M059J (cell line): ENCODE measurements around the gene RPLP2. TPM values are rescaled to one million over a fixed set of nuclear protein-coding genes. Genes with fewer than 3 reads are reported as not detected.

Experiments used
- DNase-seq: peaks from one replicate; pipeline ENCODE4 v3.0.0-alpha.2; 2012; ENCODE audit warnings: low read depth
- total RNA-seq: library from RNA; depleted of rRNA; stranded (reverse); fragments of >200 nt; shearing (Covaris generic); gene quantifications from 2 replicates; pipeline ENCODE4 v1.2.3, GENCODE V29; 2014

Gene RPLP2
- total RNA-seq, 1 experiment from 2014 or later: 877 TPM

- DNase-seq: no peak
Observed at GRCh38 chr11:836274-836673, 26.5 kb downstream of the RPLP2 start.

DNA sequence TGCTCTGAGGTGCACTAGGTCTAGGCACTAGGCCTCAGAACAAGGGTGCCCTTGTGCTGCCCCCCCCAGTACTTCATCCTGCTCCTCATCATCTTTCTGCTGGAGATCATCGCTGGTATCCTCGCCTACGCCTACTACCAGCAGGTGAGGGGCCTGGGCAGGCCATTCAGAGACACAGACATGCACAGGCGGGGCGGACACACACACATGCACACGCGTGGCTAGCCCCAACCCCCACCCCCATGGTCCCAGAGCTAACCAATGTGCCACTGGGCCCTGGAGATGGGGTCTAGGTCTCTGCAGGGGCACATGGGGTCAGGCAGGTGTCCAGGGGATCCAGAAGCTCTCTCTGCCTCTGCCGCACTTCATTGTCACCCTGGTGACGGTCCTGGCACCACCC, 26.9 kb downstream of the RPLP2 start:
- no peak for DNase-seq

DNA sequence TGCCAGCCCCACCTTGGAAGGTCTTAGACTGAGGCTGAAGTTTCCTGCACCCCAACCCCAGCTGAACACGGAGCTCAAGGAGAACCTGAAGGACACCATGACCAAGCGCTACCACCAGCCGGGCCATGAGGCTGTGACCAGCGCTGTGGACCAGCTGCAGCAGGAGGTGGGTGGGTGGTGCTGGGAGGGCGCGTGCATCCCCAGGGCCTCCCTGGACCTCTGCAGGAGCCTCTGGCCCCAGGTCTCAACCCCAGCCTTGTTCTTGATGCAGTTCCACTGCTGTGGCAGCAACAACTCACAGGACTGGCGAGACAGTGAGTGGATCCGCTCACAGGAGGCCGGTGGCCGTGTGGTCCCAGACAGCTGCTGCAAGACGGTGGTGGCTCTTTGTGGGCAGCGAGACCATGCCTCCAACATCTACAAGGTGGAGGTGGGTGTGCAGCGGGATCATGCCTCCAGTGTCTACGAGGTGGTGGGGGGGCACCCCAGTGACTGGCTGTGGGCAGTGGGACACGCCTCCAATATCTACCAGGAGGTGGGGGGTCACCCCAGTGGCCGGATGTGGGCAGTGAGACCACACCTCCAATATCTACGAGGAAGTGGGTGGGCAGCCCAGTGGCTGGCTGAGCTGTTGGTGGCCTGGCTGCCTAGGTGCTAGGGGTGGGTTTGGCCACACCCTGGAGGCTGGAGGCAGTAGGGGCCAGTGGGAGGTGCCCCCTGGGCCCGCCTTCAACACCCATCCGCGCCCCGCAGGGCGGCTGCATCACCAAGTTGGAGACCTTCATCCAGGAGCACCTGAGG, 27.6 kb downstream of the RPLP2 start:
- no peak for DNase-seq

DNA sequence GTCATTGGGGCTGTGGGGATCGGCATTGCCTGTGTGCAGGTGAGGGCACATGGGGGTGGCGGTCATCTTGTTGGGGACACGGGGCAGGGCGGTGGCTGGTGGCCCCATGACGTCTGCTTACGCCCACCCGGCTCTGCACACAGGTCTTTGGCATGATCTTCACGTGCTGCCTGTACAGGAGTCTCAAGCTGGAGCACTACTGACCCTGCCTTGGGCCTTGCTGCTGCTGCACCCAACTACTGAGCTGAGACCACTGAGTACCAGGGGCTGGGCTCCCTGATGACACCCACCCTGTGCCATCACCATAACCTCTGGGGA, 28.2 kb downstream of the RPLP2 start:
- DNase-seq: no peak

DNA sequence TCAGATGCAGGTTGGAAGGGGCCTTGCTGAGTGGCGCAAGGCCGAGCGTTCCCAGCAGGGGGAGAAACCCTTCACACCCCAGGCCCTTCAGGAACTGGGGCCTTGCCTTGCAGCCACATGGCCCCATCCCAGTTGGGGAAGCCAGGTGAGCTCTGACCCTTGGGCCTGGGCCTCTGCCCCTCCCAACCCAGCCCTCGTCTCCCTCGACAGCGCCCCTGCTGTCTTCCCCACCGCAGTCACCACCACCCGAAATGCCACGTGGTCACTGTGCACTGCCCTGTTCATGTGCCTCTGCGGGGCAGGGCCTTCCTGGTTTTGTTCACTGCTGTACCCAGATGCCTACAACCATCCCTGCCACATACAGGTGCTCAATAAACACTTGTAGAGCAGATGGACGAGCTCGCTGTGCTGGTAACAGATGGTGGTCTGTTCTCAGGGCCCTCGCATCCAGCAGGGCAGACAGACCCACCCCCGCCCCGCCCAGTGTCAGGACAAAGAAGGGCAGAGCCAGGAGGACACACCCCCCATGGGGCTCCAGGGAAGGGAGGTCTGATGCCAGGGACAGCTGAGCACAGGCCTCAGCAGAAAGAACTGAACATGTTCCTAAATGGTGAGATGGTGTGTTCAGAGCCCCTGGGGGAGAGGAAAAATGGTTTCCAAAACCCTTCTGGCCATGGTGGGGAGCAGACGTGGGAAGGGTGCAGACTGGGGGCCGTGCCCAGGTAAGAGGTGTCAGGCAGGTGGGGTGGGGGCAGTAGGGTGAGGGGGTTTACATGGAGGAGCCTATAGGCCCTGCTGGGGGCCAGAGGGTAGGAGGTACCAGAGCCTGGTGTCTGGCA, 28.9 kb downstream of the RPLP2 start:
- DNase-seq: no peak

DNA sequence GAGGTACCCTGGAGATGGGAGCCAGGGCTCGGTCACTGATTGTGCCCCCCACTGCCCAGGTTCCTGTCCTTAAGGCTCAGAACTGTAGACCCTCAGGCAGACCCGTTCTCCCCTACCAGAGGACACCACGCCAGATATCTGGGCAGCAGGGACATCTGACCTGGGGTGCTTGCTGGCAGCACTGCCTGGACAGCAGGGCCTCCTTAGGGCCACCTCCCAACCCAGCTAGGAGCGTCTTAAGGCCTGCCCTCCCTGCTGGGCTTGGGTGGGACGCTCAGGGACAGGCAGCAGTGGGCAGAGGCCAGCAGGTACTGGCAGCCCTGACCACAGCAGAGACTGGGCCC, 29.5 kb downstream of the RPLP2 start:
- DNase-seq: no peak

- no peak for DNase-seq
Observed at GRCh38 chr11:839875-840617, 30.3 kb downstream of the RPLP2 start.

- no peak for DNase-seq
Observed at GRCh38 chr11:841981-842369, 32.2 kb downstream of the RPLP2 start.

DNA sequence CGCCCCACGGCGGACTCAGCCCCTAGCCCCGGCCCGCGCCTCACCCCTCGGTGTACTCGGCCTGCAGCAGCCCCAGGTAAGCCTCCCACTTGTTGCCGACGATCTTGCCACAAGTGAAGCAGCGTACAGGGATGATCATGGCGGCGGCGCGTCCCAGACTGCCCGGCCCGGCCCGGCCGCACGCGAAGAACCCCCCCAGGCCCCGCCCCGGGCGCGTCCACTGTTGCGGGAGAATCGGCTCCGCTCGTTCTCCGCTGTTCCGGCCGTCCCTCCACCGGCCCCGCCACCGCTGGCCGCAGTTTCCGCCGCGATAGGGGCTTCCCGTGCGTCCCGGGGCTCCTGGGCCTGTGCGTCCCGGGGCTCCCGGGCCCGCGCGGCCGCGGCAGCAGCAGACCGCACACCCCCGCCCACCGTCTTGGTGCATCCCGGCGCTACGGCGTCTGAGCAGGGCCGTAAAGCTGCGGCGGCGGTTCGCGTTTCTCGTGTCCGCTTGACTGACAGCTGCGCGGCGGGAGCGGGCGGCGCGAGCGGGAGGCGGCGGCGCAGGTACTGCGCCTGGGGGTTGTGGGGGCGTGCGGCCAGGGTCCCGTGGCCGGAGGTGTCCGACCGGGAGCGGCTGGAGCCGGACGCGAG, 32.7 kb downstream of the RPLP2 start, which contains the start of the genes POLR2L and TSPAN4:
POLR2L (minus strand) TSS at position 160 of the 633 bp plus-strand sequence; CDS start at position 139, 21 bp downstream.
TSPAN4 (plus strand) TSS at position 483 of the 633 bp plus-strand sequence. CDS start 7,453 bp downstream, outside the sequence.
- peak; percentile 84 for DNase-seq

DNA sequence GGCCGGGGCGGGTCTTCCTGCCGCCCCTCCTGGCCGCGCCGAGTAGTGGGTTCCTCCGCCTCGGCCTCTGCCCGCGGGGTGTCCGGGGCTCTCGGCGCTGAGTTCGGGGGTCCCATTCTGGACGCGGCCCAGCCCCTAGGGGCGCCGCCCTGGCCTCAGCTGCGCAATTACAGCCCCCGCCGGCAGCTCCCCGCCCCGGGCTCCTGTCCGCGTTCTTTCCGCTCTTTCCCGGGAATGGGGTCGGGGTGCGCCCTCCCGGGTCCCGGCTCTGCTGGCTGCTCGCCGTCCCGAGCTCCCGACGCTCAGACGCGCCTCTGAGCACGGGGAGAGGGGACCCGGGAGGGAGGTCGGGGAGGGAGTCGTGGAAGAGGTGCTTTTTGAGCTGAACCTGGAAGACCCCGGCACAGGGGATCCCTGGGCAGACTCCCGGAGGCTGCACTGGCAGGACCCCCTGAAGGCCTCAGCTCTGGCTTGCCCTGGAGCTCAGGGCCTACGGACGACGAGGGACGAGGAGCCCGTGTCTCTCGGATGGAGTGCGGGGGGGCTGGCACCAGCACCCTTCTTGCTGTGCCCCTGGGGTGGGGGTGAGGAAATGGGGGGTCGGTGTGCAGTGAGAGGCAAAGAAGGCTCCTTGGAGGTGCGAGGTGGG, 33.4 kb downstream of the RPLP2 start:
- DNase-seq: no peak

DNA sequence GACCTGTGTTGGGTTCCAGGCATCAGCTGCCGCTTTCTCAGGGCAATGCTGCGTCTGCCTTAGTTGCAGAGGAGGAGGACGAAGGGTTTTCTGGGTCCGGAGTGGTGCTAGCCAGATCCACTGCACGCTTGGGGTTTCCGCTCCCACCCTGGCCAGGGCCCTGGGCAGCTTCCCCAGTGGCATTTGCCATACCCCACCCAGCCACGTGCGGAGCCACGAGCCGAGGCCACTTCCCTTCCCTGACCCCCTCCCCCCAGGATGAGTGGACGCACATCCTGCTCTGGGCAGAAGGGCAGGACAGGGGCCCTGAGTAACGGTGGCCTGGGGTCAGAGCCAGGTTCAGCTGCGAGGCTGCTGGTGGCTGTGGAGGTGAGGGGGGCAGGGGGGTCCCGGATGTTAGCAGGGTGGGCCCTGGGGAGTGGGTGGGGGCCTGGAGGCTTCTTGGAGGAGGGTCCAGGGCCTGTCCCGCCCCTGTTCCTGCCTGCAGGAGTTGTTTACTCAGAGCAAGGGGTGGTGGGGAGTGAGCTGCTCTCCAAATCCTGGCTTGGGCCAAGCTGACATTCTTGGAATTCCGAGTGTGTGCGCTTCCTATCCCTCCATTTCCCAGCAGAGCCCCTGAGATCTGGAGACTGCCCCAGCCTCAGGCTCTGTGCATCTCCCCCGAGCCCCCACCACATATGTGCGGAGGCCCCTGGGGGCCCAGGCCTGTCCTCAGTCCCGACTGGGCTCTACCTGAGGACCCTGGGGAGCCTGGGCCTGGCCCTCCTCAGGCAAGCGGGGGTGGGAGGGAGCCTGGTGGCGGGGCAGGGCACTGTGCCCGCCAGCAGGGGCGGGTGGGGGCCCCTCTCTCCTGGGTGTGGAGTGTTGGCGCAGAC, 34.3 kb downstream of the RPLP2 start:
- peak; percentile 96 for DNase-seq

DNA sequence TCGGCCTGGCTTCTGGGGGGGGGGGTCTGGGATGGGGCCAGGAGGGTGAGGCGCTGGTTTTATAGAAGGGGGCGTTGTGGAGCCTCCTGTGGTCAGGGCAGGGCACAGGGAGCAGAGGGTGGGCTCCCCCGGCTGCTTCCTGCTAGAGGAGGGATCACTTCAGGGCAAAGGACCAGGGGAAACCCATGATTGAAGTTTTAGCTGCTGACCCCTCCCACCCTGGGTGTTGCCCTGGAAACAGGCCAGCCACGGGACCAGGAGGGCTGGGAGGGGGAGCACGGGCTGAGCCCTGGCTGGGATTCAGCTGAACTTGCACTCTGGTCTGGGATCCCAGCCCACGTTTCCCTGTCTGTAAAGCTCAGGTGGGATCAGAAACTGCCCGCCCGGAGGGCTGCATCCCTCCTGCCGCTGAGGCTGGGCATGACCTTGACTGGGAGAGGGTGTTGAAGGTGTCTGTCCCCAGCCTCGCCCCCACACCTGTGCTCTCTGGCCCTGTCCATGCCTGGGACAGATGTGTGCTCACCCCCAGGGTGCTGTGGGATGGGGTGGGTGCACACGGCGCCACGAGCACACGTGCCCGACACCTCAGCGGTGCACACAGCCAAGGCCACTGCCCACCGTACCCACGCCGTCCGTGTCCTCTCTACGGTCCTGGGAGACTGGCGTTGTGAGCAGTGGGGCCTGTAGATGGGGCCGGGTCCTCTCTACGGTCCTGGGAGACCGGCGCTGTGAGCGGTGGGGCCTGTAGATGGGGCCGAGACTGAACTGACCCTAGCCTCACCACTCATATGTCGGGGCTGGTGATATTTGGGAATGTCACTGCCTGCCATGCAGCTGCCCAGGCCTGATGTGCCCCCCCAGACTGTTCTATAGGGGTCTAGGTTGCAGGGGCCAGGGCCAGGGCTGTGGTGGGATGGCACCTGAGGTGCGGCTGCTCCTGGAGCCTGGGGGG, 35.2 kb downstream of the RPLP2 start:
- DNase-seq: peak; percentile 87

DNA sequence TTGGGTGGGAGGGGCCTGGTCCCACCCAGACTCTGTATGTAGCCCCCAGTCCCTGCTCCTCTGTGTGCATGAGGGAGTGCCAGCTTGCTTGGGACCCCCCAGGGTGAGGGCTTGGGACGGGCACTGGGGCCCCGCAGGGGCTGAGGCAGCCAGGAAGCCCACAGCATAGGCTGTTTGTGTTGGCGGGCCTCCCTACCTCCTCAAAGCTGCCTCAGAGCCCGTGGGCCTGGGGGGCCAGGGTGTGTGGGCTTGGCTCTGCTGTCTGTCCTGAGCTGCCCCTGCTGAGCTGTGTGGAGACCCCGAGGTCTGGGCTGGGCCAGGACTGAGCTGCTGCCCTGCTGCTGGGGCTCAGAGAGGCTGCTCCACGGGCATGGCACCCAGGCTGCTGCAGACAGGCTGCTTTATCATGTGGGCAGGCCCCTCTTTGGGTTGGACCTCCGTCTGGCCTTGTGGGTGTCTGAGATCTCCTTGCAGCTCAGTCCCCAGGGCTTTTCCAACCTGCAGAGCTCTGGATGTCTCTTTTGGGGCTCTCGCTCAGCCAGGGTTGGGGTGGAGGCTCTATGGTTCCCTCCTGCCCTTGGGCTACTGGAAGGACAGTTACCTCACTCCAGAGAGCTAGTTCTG, 36.2 kb downstream of the RPLP2 start:
- DNase-seq: no peak

- DNase-seq: no peak
Observed at GRCh38 chr11:846496-847098, 36.8 kb downstream of the RPLP2 start.

GRCh38 chr11:847876-848275, 38.1 kb downstream of the RPLP2 start:
- DNase-seq: no peak

- DNase-seq: no peak
Observed at GRCh38 chr11:848380-848931, 38.7 kb downstream of the RPLP2 start.

GRCh38 chr11:849104-849824, 39.5 kb downstream of the RPLP2 start:
- no peak for DNase-seq
